ENCODE measurements around the gene DMGDH. TPM values are rescaled to one million over a fixed set of nuclear protein-coding genes. Genes with fewer than 3 reads are reported as not detected.

Gene DMGDH
- total RNA-seq, 1 donor from 2014 or later, result not detected

DNA sequence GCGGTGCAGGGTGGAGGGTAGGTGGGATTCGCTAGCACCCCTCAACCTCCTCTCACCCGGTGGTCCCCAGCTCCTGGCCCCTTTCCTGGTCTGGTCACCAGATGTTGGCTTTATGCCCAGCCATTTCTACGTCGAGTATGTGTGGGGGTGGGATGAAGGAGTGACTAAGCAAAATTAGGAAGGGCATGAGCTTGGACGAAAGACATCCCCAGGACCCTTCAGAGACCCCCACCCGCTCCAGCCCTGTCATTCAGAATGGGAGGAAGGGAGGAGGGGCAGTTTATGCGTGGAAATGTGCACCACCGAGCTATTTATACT lies 835 bp upstream of the DMGDH start:
- CTCF ChIA-PET, result no interaction called here
- TF ChIP-seq CTCF (IDR thresholded peaks at IDR 0.05), result no peak
- H3K27ac Mint-ChIP-seq, result no peak overlapping the region
- POLR2A ChIA-PET, result no interaction called here
- H3K4me1 Mint-ChIP-seq, result no peaks in the 10 kb centered on the region
- no peak for DNase-seq
- intact Hi-C loops (cut with micrococcal nuclease), result no loop called here
- no peaks in the 10 kb centered on the region for H3K36me3 Mint-ChIP-seq (ENCODE audit: low read depth)
- H3K4me3 Mint-ChIP-seq, result no peak overlapping the region
- ATAC-seq (ENCODE audit: low read depth), result no peak
- peaks cover 4% of the 10 kb centered on the region for H3K9me3 Mint-ChIP-seq
- peaks cover 28% of the 10 kb centered on the region for H3K27me3 Mint-ChIP-seq

DNA sequence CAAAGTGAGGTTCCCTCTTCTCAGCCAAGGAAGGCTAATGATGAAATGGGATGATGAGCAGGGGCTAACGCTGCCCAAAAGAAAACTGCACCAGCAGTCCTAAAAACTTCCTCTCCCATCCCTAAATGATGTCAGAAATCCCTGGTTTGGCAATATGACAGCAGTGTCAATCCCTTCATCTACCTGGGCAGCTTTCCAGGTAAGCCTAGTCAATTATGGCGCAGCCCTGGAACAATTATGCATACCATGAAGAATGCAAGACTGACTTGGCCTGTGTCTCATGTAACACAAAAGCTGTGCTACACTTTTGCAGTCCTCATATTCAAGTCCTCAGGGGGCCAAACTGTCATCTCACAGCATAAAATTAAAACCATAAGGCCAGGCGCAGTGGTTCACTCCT lies 7.0 kb downstream of the DMGDH start:
- no peak overlapping the region for H3K4me3 Mint-ChIP-seq
- H3K27me3 Mint-ChIP-seq, result peaks cover 11% of the 10 kb centered on the region
- no peak for ATAC-seq (ENCODE audit: low read depth)
- H3K27ac Mint-ChIP-seq, result no peak overlapping the region
- intact Hi-C loops (cut with micrococcal nuclease), result no loop called here
- POLR2A ChIA-PET, result no interaction called here
- H3K36me3 Mint-ChIP-seq (ENCODE audit: low read depth), result no peaks in the 10 kb centered on the region
- CTCF ChIA-PET, result no interaction called here
- no peaks in the 10 kb centered on the region for H3K9me3 Mint-ChIP-seq
- H3K4me1 Mint-ChIP-seq, result no peaks in the 10 kb centered on the region
- no peak for TF ChIP-seq CTCF (IDR thresholded peaks at IDR 0.05)
- DNase-seq, result no peak

GRCh38 chr5:79059674-79060073 lies 9.8 kb downstream of the DMGDH start:
- intact Hi-C loops (cut with micrococcal nuclease), result no loop called here
- DNase-seq (no peak), ATAC-seq (ENCODE audit: low read depth) (no peak)
- H3K4me3 Mint-ChIP-seq, result no peak overlapping the region
- TF ChIP-seq CTCF (IDR thresholded peaks at IDR 0.05), result no peak
- no peaks in the 10 kb centered on the region for H3K9me3 Mint-ChIP-seq
- ChIA-PET POLR2A (no interaction called here), CTCF (no interaction called here)
- H3K27me3 Mint-ChIP-seq, result peaks cover 14% of the 10 kb centered on the region
- H3K4me1 Mint-ChIP-seq, result no peaks in the 10 kb centered on the region
- no peak overlapping the region for H3K27ac Mint-ChIP-seq
- H3K36me3 Mint-ChIP-seq (ENCODE audit: low read depth), result no peaks in the 10 kb centered on the region

- TF ChIP-seq CTCF (IDR thresholded peaks at IDR 0.05), result no peak
- intact Hi-C loops (cut with micrococcal nuclease), result no loop called here
- ATAC-seq (ENCODE audit: low read depth) (no peak), DNase-seq (no peak)
- Mint-ChIP-seq H3K27me3 (peaks cover 10% of the 10 kb centered on the region), H3K4me1 (no peaks in the 10 kb centered on the region), H3K36me3 (ENCODE audit: low read depth) (no peaks in the 10 kb centered on the region), H3K27ac (no peak overlapping the region), H3K4me3 (no peak overlapping the region), H3K9me3 (peaks cover 5% of the 10 kb centered on the region)
- CTCF ChIA-PET, result no interaction called here
- POLR2A ChIA-PET, result no interaction called here
Observed at GRCh38 chr5:79056847-79057246, 12.6 kb downstream of the DMGDH start.

- no peak for ATAC-seq (ENCODE audit: low read depth)
- Mint-ChIP-seq H3K36me3 (ENCODE audit: low read depth) (no peaks in the 10 kb centered on the region), H3K4me1 (no peaks in the 10 kb centered on the region), H3K27me3 (peaks cover 12% of the 10 kb centered on the region), H3K9me3 (peaks cover 5% of the 10 kb centered on the region), H3K27ac (no peak overlapping the region), H3K4me3 (no peak overlapping the region)
- CTCF ChIA-PET, result interaction anchor here (0.5 kb wide), 1 partner anchor 142 kb away, joined by 3 read pairs; no protein-coding TSS in a partner anchor
- POLR2A ChIA-PET, result no interaction called here
- intact Hi-C loops (cut with micrococcal nuclease), result no loop called here
- DNase-seq, result no peak
- TF ChIP-seq CTCF (IDR thresholded peaks at IDR 0.05), result no peak
Observed at GRCh38 chr5:79055017-79055416, 14.5 kb downstream of the DMGDH start.
